ENCODE measurements around the gene IL1F10. TPM values are rescaled to one million over a fixed set of nuclear protein-coding genes. Genes with fewer than 3 reads are reported as not detected.
"Not testable (repeated sequence)": the region's sequence is repeated elsewhere in the genome, so short reads cannot be mapped to it uniquely, and the experiment has no call there.

IL1F10 gene
- total RNA-seq, 1 donor from 2014 or later, result not detected

DNA sequence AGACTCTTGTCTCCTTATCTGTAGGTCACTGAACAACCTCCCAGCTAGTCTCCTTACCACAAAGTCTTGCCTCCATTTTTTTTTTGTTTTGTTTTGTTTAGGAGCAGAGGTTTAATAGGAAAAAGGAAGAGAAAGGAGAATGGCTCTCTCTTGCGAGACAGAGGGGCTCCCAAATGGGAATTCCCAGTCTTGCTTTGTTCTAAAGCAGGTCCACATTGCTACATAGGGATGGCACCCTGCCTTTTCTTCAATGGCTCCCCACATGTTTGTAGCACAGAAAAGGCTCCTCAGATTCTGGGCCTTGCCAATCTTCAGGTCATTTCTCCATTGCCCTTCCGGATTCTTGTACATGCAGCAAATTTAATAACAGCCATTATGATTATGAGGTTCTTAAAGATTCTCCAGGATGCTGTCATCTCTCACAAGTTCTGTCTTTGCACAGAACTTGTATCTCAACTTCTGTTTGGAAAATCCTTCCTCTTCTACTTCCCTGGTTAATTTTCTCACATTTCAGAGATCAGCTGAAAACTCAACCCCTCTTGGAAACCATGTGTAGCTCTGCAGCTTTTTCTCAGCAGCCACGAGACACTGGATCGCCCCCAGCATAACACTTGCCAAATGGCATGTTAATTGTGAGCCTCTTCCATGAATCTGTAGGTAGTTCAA is 23.6 kb downstream of the IL1F10 start:
- DNase-seq (ENCODE audit: low spot score), result no peak
- peaks cover 36% of the 10 kb centered on the region for H3K27me3 ChIP-seq
- H3K4me2 ChIP-seq, result no peak overlapping the region
- no peak overlapping the region for H2AFZ ChIP-seq (replicated peaks)
- no peaks in the 10 kb centered on the region for H3F3A ChIP-seq (ENCODE audit: low read depth)
- no peaks in the 10 kb centered on the region for H3K4me1 ChIP-seq
- H3K36me3 ChIP-seq, result no peaks in the 10 kb centered on the region
- H3K79me2 ChIP-seq (ENCODE audit: low read depth), result no peaks in the 10 kb centered on the region
- TF ChIP-seq EZH2 (IDR thresholded peaks at IDR 0.05), result no peak
- TF ChIP-seq, protein P1, sequence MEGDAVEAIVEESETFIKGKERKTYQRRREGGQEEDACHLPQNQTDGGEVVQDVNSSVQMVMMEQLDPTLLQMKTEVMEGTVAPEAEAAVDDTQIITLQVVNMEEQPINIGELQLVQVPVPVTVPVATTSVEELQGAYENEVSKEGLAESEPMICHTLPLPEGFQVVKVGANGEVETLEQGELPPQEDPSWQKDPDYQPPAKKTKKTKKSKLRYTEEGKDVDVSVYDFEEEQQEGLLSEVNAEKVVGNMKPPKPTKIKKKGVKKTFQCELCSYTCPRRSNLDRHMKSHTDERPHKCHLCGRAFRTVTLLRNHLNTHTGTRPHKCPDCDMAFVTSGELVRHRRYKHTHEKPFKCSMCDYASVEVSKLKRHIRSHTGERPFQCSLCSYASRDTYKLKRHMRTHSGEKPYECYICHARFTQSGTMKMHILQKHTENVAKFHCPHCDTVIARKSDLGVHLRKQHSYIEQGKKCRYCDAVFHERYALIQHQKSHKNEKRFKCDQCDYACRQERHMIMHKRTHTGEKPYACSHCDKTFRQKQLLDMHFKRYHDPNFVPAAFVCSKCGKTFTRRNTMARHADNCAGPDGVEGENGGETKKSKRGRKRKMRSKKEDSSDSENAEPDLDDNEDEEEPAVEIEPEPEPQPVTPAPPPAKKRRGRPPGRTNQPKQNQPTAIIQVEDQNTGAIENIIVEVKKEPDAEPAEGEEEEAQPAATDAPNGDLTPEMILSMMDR (IDR thresholded peaks at IDR 0.05), result no peak
- TF ChIP-seq EZH2phosphoT487 (IDR thresholded peaks at IDR 0.05), result no peak
- Mint-ChIP-seq H3K27me3 (ENCODE audit: insufficient read depth, low read depth) (no peaks in the 10 kb centered on the region), H3K36me3 (no peaks in the 10 kb centered on the region), H3K4me3 (no peak overlapping the region), H3K4me1 (no peaks in the 10 kb centered on the region), H3K9me3 (no peaks in the 10 kb centered on the region), H3K27ac (no peak overlapping the region)
- no peak overlapping the region for H3K9ac ChIP-seq
- no peaks in the 10 kb centered on the region for H4K20me1 ChIP-seq (ENCODE audit: low read depth)
- H3K9me3 ChIP-seq (ENCODE audit: low read depth), result no peaks in the 10 kb centered on the region
- no peak overlapping the region for H3K27ac ChIP-seq
- no peak overlapping the region for H3K4me3 ChIP-seq

DNA sequence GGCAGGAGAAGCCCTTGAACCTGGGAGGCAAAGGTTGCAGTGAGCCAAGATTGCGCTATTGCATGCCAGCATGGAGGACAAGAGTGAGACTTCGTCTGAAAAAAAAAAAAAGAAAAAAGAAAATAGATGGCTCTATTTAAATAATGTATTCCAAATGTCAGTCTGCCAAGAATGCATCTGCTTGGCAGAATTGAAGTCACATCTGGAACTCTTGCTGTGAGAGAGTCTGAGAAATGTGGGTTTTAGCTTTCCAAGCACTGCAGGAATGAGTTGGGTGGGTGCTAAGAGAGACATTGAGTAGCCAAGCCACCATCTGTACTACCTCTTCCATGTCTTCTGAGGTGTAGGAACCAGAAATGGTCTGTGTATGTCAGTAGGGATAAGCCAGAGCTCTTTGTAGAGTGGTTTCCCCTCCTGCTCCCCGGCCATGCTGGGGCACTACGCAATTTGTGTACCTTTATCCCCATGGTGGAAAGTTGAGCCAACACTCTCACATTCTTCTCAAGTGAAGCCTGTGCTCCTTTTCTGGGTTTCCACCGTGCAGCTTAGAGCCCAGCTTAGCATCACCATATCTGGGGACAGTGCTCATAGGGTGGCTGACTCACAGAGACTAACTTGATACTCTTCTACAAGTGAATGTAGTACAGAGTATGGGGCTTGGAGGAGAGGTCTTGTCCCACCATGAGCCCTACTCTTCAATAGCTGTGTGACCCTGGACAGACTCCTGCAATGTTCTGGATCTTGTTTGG is 25.3 kb downstream of the IL1F10 start:
- no peak for DNase-seq (ENCODE audit: low spot score)
- H4K20me1 ChIP-seq (ENCODE audit: low read depth), result no peaks in the 10 kb centered on the region
- no peak overlapping the region for H3K4me2 ChIP-seq
- H3F3A ChIP-seq (ENCODE audit: low read depth), result no peaks in the 10 kb centered on the region
- no peak overlapping the region for H3K4me3 ChIP-seq
- no peaks in the 10 kb centered on the region for H3K9me3 ChIP-seq (ENCODE audit: low read depth)
- Mint-ChIP-seq H3K4me3 (no peak overlapping the region), H3K27me3 (ENCODE audit: insufficient read depth, low read depth) (no peaks in the 10 kb centered on the region), H3K9me3 (peaks cover 5% of the 10 kb centered on the region), H3K36me3 (no peaks in the 10 kb centered on the region), H3K27ac (no peak overlapping the region), H3K4me1 (no peaks in the 10 kb centered on the region)
- no peak overlapping the region for H3K27ac ChIP-seq
- TF ChIP-seq EZH2phosphoT487 (IDR thresholded peaks at IDR 0.05) (no peak), EZH2 (IDR thresholded peaks at IDR 0.05) (no peak)
- TF ChIP-seq, protein P1 (IDR thresholded peaks at IDR 0.05), result no peak
- H2AFZ ChIP-seq (replicated peaks), result no peak overlapping the region
- H3K9ac ChIP-seq, result no peak overlapping the region
- H3K79me2 ChIP-seq (ENCODE audit: low read depth), result no peaks in the 10 kb centered on the region
- no peaks in the 10 kb centered on the region for H3K4me1 ChIP-seq
- H3K27me3 ChIP-seq, result peaks cover 34% of the 10 kb centered on the region
- H3K36me3 ChIP-seq, result no peaks in the 10 kb centered on the region

DNA sequence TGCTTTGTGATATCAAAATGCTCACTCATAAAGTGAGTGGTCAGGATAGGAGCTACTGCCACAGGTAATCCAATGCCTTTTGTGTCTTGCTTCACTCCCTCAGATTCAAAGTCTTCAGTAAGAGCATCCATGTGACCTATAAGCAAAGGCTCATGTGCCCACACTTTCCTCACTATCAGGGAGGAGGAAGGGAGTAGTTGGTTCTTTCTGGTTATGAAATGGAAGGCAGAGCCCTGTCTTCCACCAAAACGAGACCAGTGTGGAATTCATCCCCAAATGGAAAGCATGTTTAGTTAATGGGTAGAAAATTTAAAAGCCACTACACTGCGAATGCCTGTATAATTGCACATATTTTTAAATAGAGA is 25.8 kb downstream of the IL1F10 start:
- H3K27me3 ChIP-seq, result peaks cover 29% of the 10 kb centered on the region
- no peaks in the 10 kb centered on the region for H3K4me1 Mint-ChIP-seq

DNA sequence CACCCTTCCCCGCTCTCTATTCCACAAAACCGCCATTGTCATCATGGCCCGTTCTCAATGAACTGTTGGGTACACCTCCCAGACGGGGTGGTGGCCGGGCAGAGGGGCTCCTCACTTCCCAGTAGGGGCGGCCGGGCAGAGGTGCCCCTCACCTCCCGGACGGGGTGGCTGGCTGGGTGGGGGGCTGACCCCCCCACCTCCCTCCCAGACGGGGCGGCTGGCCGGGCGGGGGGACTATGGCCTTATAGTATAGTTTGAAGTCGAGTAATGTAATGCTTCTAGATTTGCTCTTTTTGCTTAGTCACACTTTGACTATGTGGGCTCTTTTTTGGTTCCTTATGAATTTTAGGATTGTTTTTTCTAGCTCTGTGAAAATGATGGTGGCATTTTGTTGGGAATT is 28.5 kb downstream of the IL1F10 start:
- H3K36me3 Mint-ChIP-seq; H3K79me2 ChIP-seq (ENCODE audit: low read depth): not testable (repeated sequence)

More for the DNA sequence above, 25.8 kb downstream of the IL1F10 start:
- no peaks in the 10 kb centered on the region for H3K36me3 ChIP-seq
- DNase-seq (ENCODE audit: low spot score), result no peak
- no peak overlapping the region for H3K9ac ChIP-seq
- H2AFZ ChIP-seq (replicated peaks), result no peak overlapping the region
- H3K27ac ChIP-seq, result no peak overlapping the region
- H3K4me1 ChIP-seq, result no peaks in the 10 kb centered on the region
- Mint-ChIP-seq H3K27ac (no peak overlapping the region), H3K4me3 (no peak overlapping the region), H3K9me3 (peaks cover 9% of the 10 kb centered on the region), H3K27me3 (ENCODE audit: insufficient read depth, low read depth) (no peaks in the 10 kb centered on the region), H3K36me3 (no peaks in the 10 kb centered on the region)
- H3K9me3 ChIP-seq (ENCODE audit: low read depth), result no peaks in the 10 kb centered on the region
- H3K4me2 ChIP-seq, result no peak overlapping the region
- no peak for TF ChIP-seq EZH2phosphoT487 (IDR thresholded peaks at IDR 0.05)
- no peak for TF ChIP-seq EZH2 (IDR thresholded peaks at IDR 0.05)
- TF ChIP-seq, protein P1 (IDR thresholded peaks at IDR 0.05), result no peak
- no peaks in the 10 kb centered on the region for H3F3A ChIP-seq (ENCODE audit: low read depth)
- H4K20me1 ChIP-seq (ENCODE audit: low read depth), result no peaks in the 10 kb centered on the region
- H3K4me3 ChIP-seq, result no peak overlapping the region
- no peaks in the 10 kb centered on the region for H3K79me2 ChIP-seq (ENCODE audit: low read depth)

DNA sequence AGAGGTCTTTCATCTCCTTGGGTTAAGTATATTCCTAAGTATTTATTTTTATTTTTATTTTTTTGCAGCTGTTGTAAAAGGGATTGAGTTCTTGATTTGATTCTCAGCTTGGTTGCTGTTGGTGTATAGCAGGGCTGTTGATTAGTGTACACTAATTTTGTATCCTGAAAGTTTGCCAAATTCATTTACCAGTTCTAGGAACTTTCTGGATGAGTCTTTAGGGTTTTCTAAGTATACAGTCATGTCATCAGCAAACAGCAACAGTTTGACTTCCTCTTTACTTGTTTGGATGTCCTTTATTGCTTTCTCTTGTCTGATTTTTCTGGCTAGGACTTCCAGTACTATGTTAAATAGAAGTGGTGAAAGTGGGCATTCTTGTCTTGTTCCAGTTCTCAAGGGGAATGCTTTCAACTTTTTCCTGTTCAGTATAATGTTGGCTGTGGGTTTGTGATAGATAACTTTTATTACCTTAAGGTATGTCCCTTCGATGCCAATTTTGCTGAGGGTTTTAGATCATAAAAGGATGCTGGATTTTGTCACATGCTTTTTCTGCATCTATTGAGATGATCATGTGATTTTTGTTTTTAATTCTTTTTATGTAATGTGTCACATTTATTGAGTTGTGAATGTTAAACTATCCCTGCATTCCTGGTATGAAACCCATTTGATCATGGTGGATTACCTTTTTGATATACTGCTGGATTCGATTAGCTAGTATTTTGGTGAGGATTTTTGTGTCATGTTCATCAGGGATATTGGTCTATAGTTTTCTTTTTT is 29.3 kb downstream of the IL1F10 start:
- H3K27me3 Mint-ChIP-seq (ENCODE audit: insufficient read depth, low read depth); H3K27ac ChIP-seq; H3K36me3 ChIP-seq; H4K20me1 ChIP-seq (ENCODE audit: low read depth); H3K4me1 Mint-ChIP-seq; H3K9ac ChIP-seq; H3K4me1 ChIP-seq; H2AFZ ChIP-seq (replicated peaks); H3F3A ChIP-seq (ENCODE audit: low read depth); H3K79me2 ChIP-seq (ENCODE audit: low read depth); H3K4me3 Mint-ChIP-seq; DNase-seq (ENCODE audit: low spot score); H3K4me3 ChIP-seq; H3K4me2 ChIP-seq; H3K9me3 ChIP-seq (ENCODE audit: low read depth); H3K27ac Mint-ChIP-seq; H3K36me3 Mint-ChIP-seq; H3K27me3 ChIP-seq: not testable (repeated sequence)
- peaks cover 11% of the 10 kb centered on the region for H3K9me3 Mint-ChIP-seq

More for the DNA sequence above, 28.5 kb downstream of the IL1F10 start:
- not testable (repeated sequence) for H3F3A ChIP-seq (ENCODE audit: low read depth); H3K9ac ChIP-seq; H3K4me1 Mint-ChIP-seq; H3K4me1 ChIP-seq; H2AFZ ChIP-seq (replicated peaks); H3K27me3 Mint-ChIP-seq (ENCODE audit: insufficient read depth, low read depth); H3K27ac Mint-ChIP-seq; H3K4me2 ChIP-seq; H3K4me3 ChIP-seq; H3K4me3 Mint-ChIP-seq; H3K9me3 ChIP-seq (ENCODE audit: low read depth); DNase-seq (ENCODE audit: low spot score); H3K36me3 ChIP-seq; H4K20me1 ChIP-seq (ENCODE audit: low read depth); H3K27ac ChIP-seq; H3K27me3 ChIP-seq
- H3K9me3 Mint-ChIP-seq, result peaks cover 11% of the 10 kb centered on the region
